HepG2 (cell line): ENCODE measurements around the gene SMLR1. TPM values are rescaled to one million over a fixed set of nuclear protein-coding genes. Genes with fewer than 3 reads are reported as not detected.

Experiments used
- AFF4 ChIP-seq: sonication (generic); formaldehyde crosslinking; IDR thresholded peaks from 2 replicates; pipeline ENCODE4 v1.4.0; 2020; ENCODE audit warnings: missing genetic modification reagents
- CREM ChIP-seq, 2 experiments: sonication (generic) in 1 of 2; formaldehyde crosslinking in 1 of 2; IDR thresholded peaks; 2 replicates each; pipeline versions ENCODE4 v1.4.0 to v1.6.1; 2016 to 2020; ENCODE audit warnings: antibody characterized with exemption in 1 of 2, mild to moderate bottlenecking in 1 of 2, missing genetic modification reagents in 1 of 2
- KLF16 ChIP-seq, 2 experiments: sonication (generic) in 1 of 2; formaldehyde crosslinking in 1 of 2; IDR thresholded peaks; 2 replicates each; pipeline versions ENCODE4 v1.6.1 to v1.8.0; 2016 to 2023; ENCODE audit warnings: missing genetic modification reagents in 2 of 2, missing compliant biosample characterization in 1 of 2
- MAFK ChIP-seq, 2 experiments: IDR thresholded peaks in 1 of 2; conservative IDR thresholded peaks in 1 of 2; 2 replicates each; pipeline ENCODE4 v1.6.1; 2011; ENCODE audit warnings: improper control_type of control experiment in 2 of 2, low read length in 2 of 2
- MATR3 ChIP-seq: sonication (generic); formaldehyde crosslinking; IDR thresholded peaks from 2 replicates; pipeline ENCODE4 v1.4.0; 2020; ENCODE audit warnings: missing genetic modification reagents
- TRIM22 ChIP-seq: fragments of 450-650 bp; IDR thresholded peaks from 2 replicates; pipeline ENCODE4 v1.6.1; 2017
- ZGPAT ChIP-seq: IDR thresholded peaks from 2 replicates; pipeline ENCODE4 v1.6.1; 2016; ENCODE audit warnings: mild to moderate bottlenecking
- ZNF367 ChIP-seq: sonication (generic); formaldehyde crosslinking; IDR thresholded peaks from 2 replicates; pipeline ENCODE4 v1.4.0; 2020; ENCODE audit warnings: missing genetic modification reagents, borderline replicate concordance
- ZNF407 ChIP-seq: sonication (generic); formaldehyde crosslinking; IDR thresholded peaks from one replicate; pipeline ENCODE4 v1.5.1; 2020; ENCODE audit warnings: mild to moderate bottlenecking, missing genetic modification reagents; ENCODE audit errors: not compliant biosample characterization
- ZNF788 ChIP-seq: sonication (generic); formaldehyde crosslinking; IDR thresholded peaks from 2 replicates; pipeline ENCODE4 v1.5.0; 2020; ENCODE audit warnings: mild to moderate bottlenecking, missing genetic modification reagents, borderline replicate concordance
- polyA plus RNA-seq, 8 experiments: library from polyadenylated mRNA; depleted of rRNA in 3 of 8; stranded (reverse) in 7 of 8; unstranded in 1 of 8; fragments of >200 nt; fragmentation: Illumina TruSeq in 4 of 8; extraction: Trizol in 4 of 8; gene quantifications; 2 replicates each; pipeline versions ENCODE4 v1.2.1 to v1.2.3, GENCODE V29; 2011 to 2016; ENCODE audit warnings: low read depth in 4 of 8, missing spikeins in 1 of 8, mixed read lengths in 1 of 8; ENCODE audit not compliant: insufficient read depth in 1 of 8
- total RNA-seq, 5 experiments: library from RNA; depleted of rRNA; stranded (reverse); fragments of >200 nt; fragmentation: Illumina TruSeq; extraction: Trizol; gene quantifications; 2 replicates each; pipeline ENCODE4 v1.2.3, GENCODE V29; 2016; ENCODE audit warnings: low read depth in 1 of 5

SMLR1 gene
- total and polyA plus RNA-seq, 2 of the 13 experiments (the other 11 are each of a cell fraction or from before 2014, with no cell fraction given): 41.8 to 104 TPM

- TF ChIP-seq ZNF407 (CRISPR knock-in tag): no peak
- 0 out of 2 replicates have a peak, but pooled peaks have one; percentile 48 for TF ChIP-seq ZGPAT (CRISPR knock-in tag)
- no peak for TF ChIP-seq AFF4
- no peak for TF ChIP-seq MATR3 (CRISPR knock-in tag)
- TF ChIP-seq CREM (IDR thresholded peaks at IDR 0.05): no peak
- no peak for TF ChIP-seq CREM (CRISPR knock-in tag; IDR thresholded peaks at IDR 0.05)
- TF ChIP-seq ZNF788 (CRISPR knock-in tag): no peak
- TF ChIP-seq ZNF367 (CRISPR knock-in tag): no peak
- 0 out of 4 replicates have a peak, but pooled peaks of 1 of the 2 experiments have one; percentile 25 for TF ChIP-seq KLF16 (CRISPR knock-in tag; IDR thresholded peaks at IDR 0.05)
- peak; percentile 97 to 99 for TF ChIP-seq MAFK (conservative IDR thresholded peaks at IDR 0.05 in 1 of 2, IDR thresholded peaks at IDR 0.05 in 1 of 2; ENCODE audit: low read length in 2 of 2)
- no peak for TF ChIP-seq TRIM22
Measured at GRCh38 chr6:130885392-130886192, 58.4 kb downstream of the SMLR1 start (continued).
